CD4-positive, alpha-beta T cell treated with Interleukin-17A for 1 hour (primary cell): ENCODE measurements around the gene IVNS1ABP.
"Not testable (repeated sequence)": the region's sequence is repeated elsewhere in the genome, so short reads cannot be mapped to it uniquely, and the experiment has no call there.

Source experiments
- DNase-seq: peaks from one replicate; pipeline ENCODE4 v3.0.0-alpha.2; 2020

The IVNS1ABP gene

GRCh38 chr1:185317034-185317885, at the start of gene IVNS1ABP:
Gene IVNS1ABP, minus strand, starts transcription at chr1:185317243. Its CDS starts 7,750 bp downstream, at chr1:185309493.
- DNase-seq, result peak; percentile 98

DNA sequence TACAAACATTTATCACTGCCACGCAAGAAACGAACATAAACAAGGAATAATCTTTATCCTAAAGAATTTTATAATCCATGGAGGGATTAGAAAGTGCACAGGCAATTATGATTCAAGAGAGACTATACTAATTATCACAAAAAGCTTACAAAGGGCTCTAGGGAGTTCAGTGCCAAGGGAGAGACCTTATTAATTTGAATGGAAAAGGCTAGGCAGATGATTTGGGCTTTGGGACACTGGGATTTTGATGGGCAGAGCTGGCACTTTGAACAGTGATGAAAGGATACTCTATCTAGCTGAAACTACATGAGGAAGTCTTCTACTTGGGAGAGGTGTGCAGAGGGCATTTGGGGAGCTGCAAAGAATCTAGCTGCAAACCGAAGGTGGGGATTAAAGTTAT, 48.9 kb upstream of the IVNS1ABP start:
- DNase-seq, result no peak

GRCh38 chr1:185364528-185364927, 47.5 kb upstream of the IVNS1ABP start:
- not testable (repeated sequence) for DNase-seq

- DNase-seq, result no peak
These were observed 46.2 kb upstream of the IVNS1ABP start for GRCh38 chr1:185363205-185363604.

DNA sequence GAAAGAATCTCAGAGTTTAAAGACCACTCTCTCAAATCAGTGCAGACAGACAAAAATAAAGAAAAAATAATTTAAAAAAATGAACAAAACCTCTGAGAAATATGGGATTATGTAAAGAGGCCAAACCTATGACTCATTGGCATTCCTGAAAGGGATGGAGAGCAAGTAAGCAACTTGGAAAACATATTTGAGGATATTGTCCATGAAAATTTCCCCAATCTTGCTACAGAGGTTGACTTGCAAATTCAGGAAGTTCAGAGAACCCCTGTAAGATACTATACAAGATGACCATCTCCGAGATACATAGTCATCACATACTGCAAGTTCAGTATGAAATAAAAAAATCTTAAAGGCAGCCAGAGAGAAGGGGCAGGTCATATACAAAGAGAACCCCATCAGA, 43.7 kb upstream of the IVNS1ABP start:
- no peak for DNase-seq

DNA sequence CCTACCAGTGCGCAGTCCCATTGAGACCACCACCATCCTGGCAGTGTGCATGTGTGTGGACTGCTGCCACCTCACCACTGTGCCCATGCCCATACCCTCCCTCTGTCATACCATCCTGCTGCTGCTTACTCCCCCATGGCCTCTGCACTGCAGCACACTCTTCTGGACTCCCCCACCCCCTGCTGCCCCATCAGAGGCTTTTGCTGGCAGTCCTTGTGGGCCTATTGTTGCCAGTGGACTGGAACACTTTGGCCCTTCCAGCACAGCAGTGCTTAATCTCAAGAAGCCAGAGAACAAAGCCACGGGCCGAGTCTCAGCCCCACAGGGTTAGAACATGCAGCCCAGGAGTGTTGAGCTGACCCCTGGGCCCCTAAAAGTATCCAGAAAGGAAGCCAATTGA, 41.9 kb upstream of the IVNS1ABP start:
- no peak for DNase-seq

- no peak for DNase-seq
These were observed 38.9 kb upstream of the IVNS1ABP start for GRCh38 chr1:185355947-185356346.

- DNase-seq, result no peak
These were observed 36.1 kb upstream of the IVNS1ABP start for GRCh38 chr1:185353124-185353523.

DNA sequence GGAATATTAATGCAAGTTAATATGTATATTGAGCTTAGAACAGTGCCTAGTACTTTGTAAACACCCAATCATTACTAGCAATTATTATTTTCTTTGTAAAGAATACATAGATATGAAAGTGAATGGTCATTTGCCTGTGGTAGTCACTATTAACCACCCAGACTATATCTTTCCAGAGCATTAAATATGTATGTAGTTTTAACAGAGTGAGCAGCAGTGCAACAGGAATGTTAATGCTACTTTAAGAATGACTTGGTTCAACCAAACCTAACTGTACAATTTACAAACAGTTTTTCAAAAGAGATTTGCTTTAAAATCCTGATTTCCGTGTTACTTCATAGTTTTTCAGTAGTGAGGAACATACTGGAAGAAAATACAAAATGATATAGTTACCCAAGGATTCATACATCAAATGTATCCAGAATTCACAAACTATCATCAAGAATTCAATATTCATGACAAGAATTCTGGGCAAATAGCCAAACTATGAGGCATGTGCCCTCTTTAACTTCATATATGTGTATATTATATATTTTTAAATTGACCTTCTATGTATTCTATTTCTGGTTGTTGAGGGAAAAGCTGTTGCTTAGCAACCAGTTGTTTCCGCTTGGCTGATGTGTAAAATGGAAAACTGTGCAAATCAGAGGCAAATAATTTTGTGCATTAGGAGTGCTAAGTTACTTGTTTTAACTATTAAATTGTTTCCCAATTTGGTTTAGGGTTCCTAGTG, 34.9 kb upstream of the IVNS1ABP start:
- DNase-seq, result no peak

DNA sequence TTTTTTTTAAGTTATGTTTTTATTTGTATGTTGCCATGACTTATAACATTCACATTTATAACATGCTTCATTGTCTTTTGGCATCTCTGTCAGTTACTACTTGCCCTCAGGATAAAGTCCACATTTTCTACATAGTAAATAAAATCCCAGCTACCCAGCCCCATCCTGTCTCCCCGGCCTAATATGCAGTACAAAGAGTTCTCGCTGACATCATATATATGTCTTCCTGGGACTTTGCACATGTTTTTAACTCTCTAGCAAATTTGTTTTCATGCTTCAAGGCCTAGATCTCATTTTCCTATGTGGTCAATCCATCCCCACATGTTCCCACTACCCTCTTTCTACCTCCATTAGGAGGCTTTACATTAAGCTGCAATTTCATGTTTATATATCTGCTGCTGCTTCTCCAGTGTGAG, 33.0 kb upstream of the IVNS1ABP start:
- no peak for DNase-seq

- DNase-seq, result no peak
These were observed 32.5 kb upstream of the IVNS1ABP start for GRCh38 chr1:185349556-185349955.

DNA sequence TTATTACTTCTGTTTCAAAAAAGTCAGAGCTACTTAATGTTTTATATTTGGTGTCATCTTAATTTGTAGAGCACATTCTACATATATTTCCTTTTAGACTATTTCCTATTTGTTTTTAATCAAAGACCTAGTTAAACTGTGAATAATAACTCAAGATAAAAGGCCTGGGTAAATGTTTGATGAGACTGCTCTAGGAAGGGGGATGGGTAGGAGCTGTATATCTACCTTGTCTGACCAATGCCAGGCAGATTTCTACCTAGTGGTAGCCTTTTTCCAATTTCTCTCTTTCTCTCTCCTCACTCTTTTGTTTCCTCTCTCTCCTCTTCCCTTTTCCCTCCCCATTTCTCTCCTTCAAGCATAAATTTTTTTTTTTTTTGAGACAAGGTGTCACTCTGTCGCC, 31.9 kb upstream of the IVNS1ABP start:
- no peak for DNase-seq

- no peak for DNase-seq
These were observed 31.3 kb upstream of the IVNS1ABP start for GRCh38 chr1:185348296-185348695.

- no peak for DNase-seq
These were observed 29.1 kb upstream of the IVNS1ABP start for GRCh38 chr1:185345913-185346720.

DNA sequence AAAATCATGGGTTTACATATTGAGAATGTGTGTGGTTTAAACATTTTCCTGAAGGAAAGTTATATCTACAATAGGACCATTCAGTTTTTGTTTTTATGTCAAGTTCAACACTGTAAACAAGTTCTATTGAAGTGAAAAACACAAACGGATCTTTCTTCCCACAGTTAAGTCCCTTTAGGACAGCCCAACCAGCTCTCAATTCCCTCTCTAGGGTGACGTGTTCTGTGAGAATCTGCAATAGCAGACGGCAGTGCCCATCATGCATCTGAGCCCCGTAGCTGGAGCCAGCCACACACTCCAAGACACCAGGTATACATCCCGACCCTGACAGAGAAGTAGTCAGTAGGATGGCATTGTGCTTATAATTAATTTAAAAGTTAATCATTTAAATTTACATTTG, 26.3 kb upstream of the IVNS1ABP start:
- DNase-seq, result no peak

DNA sequence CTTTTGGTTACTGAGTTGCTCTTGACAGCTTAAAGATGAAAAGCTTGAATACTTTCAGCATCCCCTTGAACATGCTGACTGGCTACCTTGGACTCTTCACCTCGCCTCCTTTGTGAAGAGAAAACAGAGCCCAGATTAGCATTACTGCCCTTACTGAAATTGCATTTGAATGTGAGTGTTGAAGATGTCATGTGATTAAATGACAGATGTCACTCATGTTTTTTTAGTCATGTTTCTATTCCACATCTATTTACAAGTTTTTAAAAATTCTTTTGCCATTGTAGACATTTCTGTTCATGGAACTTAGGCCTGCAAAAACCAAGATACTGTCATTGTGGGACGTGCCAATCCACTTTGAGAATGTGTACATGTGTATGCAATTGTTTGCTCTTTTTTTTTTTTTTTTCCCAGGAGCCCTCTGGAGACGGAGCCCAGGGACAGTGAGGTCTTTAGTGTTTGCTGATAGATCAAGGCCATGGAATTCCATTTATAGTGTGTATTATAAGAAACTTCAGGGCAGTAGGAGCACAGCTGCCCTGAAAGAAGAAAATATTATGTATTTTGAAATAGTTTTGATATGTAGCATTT, 25.7 kb upstream of the IVNS1ABP start:
- DNase-seq, result no peak

DNA sequence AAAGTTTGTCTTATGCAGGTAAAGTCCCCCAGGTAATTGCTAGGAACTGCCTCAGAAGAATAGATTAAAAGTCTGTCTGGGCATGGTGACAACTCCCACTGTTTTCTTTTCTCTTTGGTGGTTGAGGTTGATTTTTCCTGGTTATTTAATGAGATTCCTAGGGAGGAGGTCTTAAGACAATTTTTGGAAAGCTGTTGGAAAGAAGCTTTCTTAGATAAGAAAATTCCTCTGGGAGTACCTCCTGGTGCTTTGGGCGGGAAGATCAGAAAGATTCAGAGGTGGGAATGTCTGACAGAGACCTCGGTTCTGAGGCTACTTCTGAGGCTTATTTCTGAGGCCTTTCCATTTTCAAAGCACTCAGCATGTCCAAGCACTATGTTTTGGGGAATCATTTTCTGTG, 25.0 kb upstream of the IVNS1ABP start:
- DNase-seq, result no peak

GRCh38 chr1:185341196-185341781, 24.2 kb upstream of the IVNS1ABP start:
- DNase-seq, result no peak

DNA sequence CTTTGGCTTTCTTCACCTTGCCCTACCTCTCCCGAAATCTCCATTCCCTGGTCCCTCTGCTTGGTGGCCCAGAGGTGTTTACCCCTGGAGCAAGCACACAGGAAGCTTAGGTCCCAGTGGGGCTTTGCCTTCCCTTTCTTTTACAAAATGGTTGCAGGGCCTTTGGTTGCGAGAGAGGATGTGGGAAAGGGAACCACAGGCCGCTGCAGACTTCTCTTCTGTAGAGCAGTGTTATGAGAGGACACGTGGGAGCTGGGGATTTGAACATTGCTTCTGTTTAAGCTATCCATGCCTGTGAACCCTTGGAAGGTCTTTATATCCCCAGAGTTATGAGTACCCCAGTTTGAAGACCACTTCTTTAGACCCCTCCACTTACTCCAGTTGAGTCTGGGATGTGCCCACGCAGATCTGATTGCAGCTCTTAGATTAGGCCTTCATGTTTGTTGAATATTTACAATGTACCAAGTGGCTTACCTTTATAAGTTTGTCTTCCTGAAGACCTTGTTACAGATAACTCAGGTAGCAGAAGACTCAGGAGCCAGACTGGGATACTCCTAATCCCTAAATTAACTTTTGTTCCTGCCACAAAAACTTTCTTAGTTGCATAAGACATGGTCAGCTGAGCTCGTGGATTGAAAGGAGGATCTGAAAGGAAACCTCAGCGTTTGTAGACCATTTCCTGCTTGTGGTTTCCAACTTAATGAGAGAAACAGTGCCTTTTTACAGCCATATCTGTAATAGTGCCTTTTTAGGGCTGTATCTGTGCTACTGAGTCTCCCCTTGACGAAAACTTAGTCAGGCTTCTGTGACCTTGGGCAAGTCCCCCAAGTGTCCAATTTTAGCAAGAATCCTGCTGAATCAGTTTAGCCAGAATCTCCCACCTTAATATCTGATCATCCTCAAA, 21.9 kb upstream of the IVNS1ABP start:
- peak; percentile 58 for DNase-seq

DNA sequence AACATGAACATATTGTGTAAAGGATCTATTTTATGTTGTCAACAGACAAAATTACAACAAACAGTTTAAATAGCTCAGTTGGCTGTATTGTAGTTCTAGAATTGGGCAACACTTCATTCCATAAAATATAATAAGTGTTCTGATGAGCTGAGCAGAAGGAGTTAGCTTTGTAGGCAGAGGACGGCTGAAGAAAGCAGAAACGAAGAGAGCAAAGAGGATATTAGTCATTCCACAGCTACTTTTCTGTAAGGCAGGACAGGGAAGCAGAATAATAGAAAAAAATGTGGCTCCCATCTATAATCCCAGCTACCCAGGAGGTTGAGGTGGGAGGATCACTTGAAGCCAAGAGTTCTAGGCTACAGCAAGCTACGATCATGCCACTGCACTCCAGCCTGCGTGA, 20.2 kb upstream of the IVNS1ABP start:
- no peak for DNase-seq

- DNase-seq, result no peak
These were observed 17.1 kb upstream of the IVNS1ABP start for GRCh38 chr1:185334182-185334581.
